ENCODE measurements around the gene FBXL19. TPM values are rescaled to one million over a fixed set of nuclear protein-coding genes. Genes with fewer than 3 reads are reported as not detected.

FBXL19 gene
- total and polyA plus RNA-seq, 9 of the 15 experiments (the other 6 are each of a cell fraction or from before 2014, with no cell fraction given) = 0.13 to 48.0 (median 13.5) TPM; not detected in 1

- peak; percentile 68 for ATAC-seq
- peak overlapping the region; percentile 90 to 91 for H3K9ac ChIP-seq (ENCODE audit: insufficient read depth in 1 of 2, low read depth in 2 of 2, low read length in 2 of 2)
- peaks cover 22% of the 10 kb centered on the region for H3K79me2 ChIP-seq (ENCODE audit: control insufficient read depth, insufficient read depth, low read length)
- 15% methylated on average over 17 of the region's 31 CpGs for WGBS (ENCODE audit: insufficient coverage, low coverage, missing lambda C conversion rate)
- in situ Hi-C loops (cut with MboI) (no loop called here), intact Hi-C loops (cut with micrococcal nuclease) (no loop called here)
- H3K36me3 ChIP-seq (ENCODE audit: control insufficient read depth, insufficient read depth, low read length) = peaks cover 9% of the 10 kb centered on the region; the same call in 2 of the 3 replicates
- POLR2A ChIA-PET = interaction anchor here (0.6 to 0.7 kb wide), 4 partner anchors 41 to 519 kb away, joined by 3 to 4 read pairs (median 4); no protein-coding TSS in a partner anchor
- no peaks in the 10 kb centered on the region for H3K27me3 ChIP-seq (ENCODE audit: control insufficient read depth in 2 of 2, insufficient read depth in 2 of 2, low read length in 2 of 2)
- peaks cover 43 to 56% of the 10 kb centered on the region in 2 experiments for H3K4me1 ChIP-seq (replicated peaks in 1 of 2; ENCODE audit: control insufficient read depth in 2 of 2, insufficient read depth in 2 of 2, low read length in 2 of 2)
- peak overlapping the region; percentile 84 for H2AFZ ChIP-seq (ENCODE audit: low read depth, low read length)
- H4K20me1 ChIP-seq (replicated peaks; ENCODE audit: control insufficient read depth, insufficient read depth, low read length) = no peaks in the 10 kb centered on the region
- CTCF ChIA-PET (ENCODE audit: low intra/inter-chr PET ratio) = interaction anchor here (1.1 kb wide), 1 partner anchor 25 kb away, joined by 3 read pairs; no protein-coding TSS in a partner anchor
- no TSS peak for BruUV-seq (replicated peaks)
- peak; percentile 78 to 97 (median 84) for DNase-seq (ENCODE audit: extremely low read depth in 1 of 4, low spot score in 3 of 4)
- no peaks in the 10 kb centered on the region for H3K9me3 ChIP-seq (replicated peaks; ENCODE audit: control insufficient read depth, insufficient read depth, low read depth, low read length)
- peak overlapping the region; percentile 86 for H3K4me2 ChIP-seq (ENCODE audit: insufficient read depth, low read length)
- no peaks in the 10 kb centered on the region for H3K9me1 ChIP-seq (ENCODE audit: control insufficient read depth, insufficient read depth, low read length)
- peak; percentile 73 for FAIRE-seq
- peak overlapping the region; percentile 60 for H3K4me3 ChIP-seq
- peak overlapping the region; percentile 90 for H3K27ac ChIP-seq (ENCODE audit: extremely low read depth, low read depth, low read length)
- TF ChIP-seq ZNF212 (CRISPR knock-in tag; IDR thresholded peaks at IDR 0.05) (no peak), BRCA1 (IDR thresholded peaks at IDR 0.05) (no peak), BRCA1 (CRISPR knock-in tag; IDR thresholded peaks at IDR 0.05) (0 out of 2 replicates have a peak, but pooled peaks have one; percentile 1), BMI1 (IDR thresholded peaks at IDR 0.05; ENCODE audit: low read length) (no peak), FOXO4 (CRISPR knock-in tag; IDR thresholded peaks at IDR 0.05) (no peak), ATF3 (IDR thresholded peaks at IDR 0.05) (no peak), ATF3 (CRISPR knock-in tag; conservative IDR thresholded peaks at IDR 0.05) (no peak), RBFOX2 (IDR thresholded peaks at IDR 0.05; ENCODE audit: low read depth, low read length) (peak; percentile 41), MEF2D (tag; conservative IDR thresholded peaks at IDR 0.05; ENCODE audit: low read depth) (no peak), KAT8 (IDR thresholded peaks at IDR 0.05; ENCODE audit: low read depth) (no peak), HINFP (tag; conservative IDR thresholded peaks at IDR 0.05; ENCODE audit: low read depth) (peak; percentile 76; the same call in 1 of the 2 replicates), POLR2G (IDR thresholded peaks at IDR 0.05; ENCODE audit: low read depth, low read length) (no peak; the same call in 1 of the 2 replicates), NFIX (CRISPR knock-in tag; IDR thresholded peaks at IDR 0.05; ENCODE audit: low read depth) (no peak), EGR1 (conservative IDR thresholded peaks at IDR 0.05) (peak; percentile 70), U2AF2 (optimal IDR thresholded peaks at IDR 0.05; ENCODE audit: low read depth, low read length) (no peak), ETS1 (conservative IDR thresholded peaks at IDR 0.05; ENCODE audit: control insufficient read depth, low read depth, low read length) (peak; percentile 99), SUPT5H (IDR thresholded peaks at IDR 0.05) (peak; percentile 79), NCOA4 (IDR thresholded peaks at IDR 0.05; ENCODE audit: partially characterized antibody) (peak; percentile 24)
Observed at GRCh38 chr16:30896889-30897733, 26.3 kb upstream of the FBXL19 start.

All from K562 (cell line).